OCI-LY7 (cell line): ENCODE data around the gene MAP4K1. TPM values are rescaled to one million over a fixed set of nuclear protein-coding genes. Genes with fewer than 3 reads are reported as not detected.

Source experiments
- BruUV-seq: library from RNA; stranded (reverse); fragments of 400-500 nt; replicated peaks from 2 replicates; lab custom pipeline; 2021; lab: Mats Ljungman, UMichigan
- CTCF ChIA-PET: fragments of 300-600 bp; sonication (Branson Sonifier 250); formaldehyde crosslinking; loops from one replicate; lab custom pipeline; 2022; ENCODE audit warnings: antibody characterized with exemption; ENCODE audit not compliant: unreplicated experiment; lab: Charles Lee
- POLR2A ChIA-PET: fragments of 300-600 bp; sonication (Branson Sonifier 250); formaldehyde crosslinking; loops from one replicate; lab custom pipeline; 2022; ENCODE audit warnings: antibody characterized with exemption; lab: Charles Lee
- DNase-seq: peaks from one replicate; pipeline ENCODE4 v3.0.0-alpha.2; 2015; ENCODE audit warnings: low spot score
- H2AFZ ChIP-seq: fragments of 200-600 bp; sonication (generic), shearing (Covaris generic); 2 replicates; pipeline ENCODE4 v1.6.1; 2014; ENCODE audit warnings: mild to moderate bottlenecking, antibody characterized with exemption, low read length, moderate library complexity
- H3K27ac ChIP-seq: fragments of 200-600 bp; sonication (generic); 2 replicates; pipeline ENCODE4 v1.5.1; 2014; ENCODE audit warnings: mixed run types, low read depth, mild to moderate bottlenecking, moderate library complexity, low read length, inconsistent platforms; ENCODE audit not compliant: poor library complexity, severe bottlenecking
- H3K36me3 ChIP-seq: fragments of 200-600 bp; sonication (generic); 2 replicates; pipeline ENCODE4 v1.6.1; 2014; ENCODE audit warnings: mild to moderate bottlenecking, antibody characterized with exemption, low read length, moderate library complexity, mixed read lengths; ENCODE audit not compliant: insufficient read depth
- H3K4me1 ChIP-seq: fragments of 200-600 bp; sonication (generic); 2 replicates; pipeline ENCODE4 v1.5.1; 2014; ENCODE audit warnings: mild to moderate bottlenecking, low read length; ENCODE audit not compliant: insufficient read depth, poor library complexity, severe bottlenecking
- H3K4me2 ChIP-seq: fragments of 200-600 bp; sonication (generic); 2 replicates; pipeline ENCODE4 v1.6.1; 2014; ENCODE audit warnings: mild to moderate bottlenecking, low read length
- H3K4me3 ChIP-seq: fragments of 200-600 bp; sonication (generic); 2 replicates; pipeline ENCODE4 v1.5.1; 2014; ENCODE audit warnings: mild to moderate bottlenecking, low read depth, low read length; ENCODE audit not compliant: poor library complexity, severe bottlenecking
- H3K79me2 ChIP-seq: fragments of 200-600 bp; sonication (generic); 2 replicates; pipeline ENCODE4 v1.6.1; 2016; ENCODE audit warnings: low read depth, mild to moderate bottlenecking, low read length, moderate library complexity, mixed read lengths; ENCODE audit not compliant: insufficient read depth
- H3K9me2 ChIP-seq: fragments of 200-600 bp; sonication (generic); 2 replicates; pipeline ENCODE4 v1.6.1; 2016; ENCODE audit warnings: mild to moderate bottlenecking, low read length, mixed read lengths; ENCODE audit not compliant: insufficient read depth
- H3K9me3 ChIP-seq: fragments of 200-600 bp; sonication (generic); 2 replicates; pipeline ENCODE4 v1.6.1; 2014; ENCODE audit warnings: mild to moderate bottlenecking, mixed run types, low read length, mixed read lengths
- H4K20me1 ChIP-seq: fragments of 200-600 bp; sonication (generic); 2 replicates; pipeline ENCODE4 v1.6.1; 2014; ENCODE audit warnings: mild to moderate bottlenecking, antibody characterized with exemption, low read length, moderate library complexity, mixed read lengths; ENCODE audit not compliant: insufficient read depth
- CTCF ChIP-seq: fragments of 200-600 bp; sonication (generic); conservative IDR thresholded peaks from 2 replicates; pipeline ENCODE4 v1.5.1; 2014; ENCODE audit warnings: mild to moderate bottlenecking, antibody characterized with exemption, low read length, moderate library complexity, mixed read lengths
- EZH2phosphoT487 ChIP-seq: fragments of 200-600 bp; sonication (generic); IDR thresholded peaks from 2 replicates; pipeline ENCODE4 v1.6.1; 2018; ENCODE audit warnings: low read depth, borderline replicate concordance, mild to moderate bottlenecking, mixed run types, antibody characterized with exemption, low read length, moderate library complexity, mixed read lengths
- intact Hi-C: fragments of 100-400 bp; cut with micrococcal nuclease; formaldehyde crosslinking; loops from one replicate; pipeline ENCODE4 v1.10.0; 2022; ENCODE audit not compliant: unreplicated experiment
- total RNA-seq, 2 experiments: library from RNA; depleted of rRNA in 1 of 2; stranded (reverse); fragments of >200 nt in 1 of 2; shearing (Covaris generic) in 1 of 2; gene quantifications; 2 replicates each; pipeline ENCODE4 v1.2.3, GENCODE V29; 2014 to 2022

Gene MAP4K1
- total RNA-seq, 2 experiments from 2014 or later: 102 to 331 TPM

- H3K9me3 ChIP-seq: no peaks in the 10 kb centered on the region
- TF ChIP-seq EZH2phosphoT487: no peak
- no peak for TF ChIP-seq CTCF
- POLR2A ChIA-PET: interaction anchor here (0.6 to 1.0 kb wide), 3 partner anchors 8 to 204 kb away, joined by 3 to 5 read pairs (median 3); no protein-coding TSS in a partner anchor
- peak overlapping the region; percentile 99 for H3K4me3 ChIP-seq
- peaks cover 21% of the 10 kb centered on the region for H4K20me1 ChIP-seq
- peaks cover 16% of the 10 kb centered on the region for H3K36me3 ChIP-seq
- peaks cover 18% of the 10 kb centered on the region for H3K4me1 ChIP-seq
- H3K9me2 ChIP-seq: no peaks in the 10 kb centered on the region
- CTCF ChIA-PET: interaction anchor here (0.6 kb wide), 1 partner anchor 57 kb away, joined by 4 read pairs; no protein-coding TSS in a partner anchor
- DNase-seq: no peak
- no peak overlapping the region for H3K27ac ChIP-seq
- peaks cover 62% of the 10 kb centered on the region for H3K79me2 ChIP-seq
- intact Hi-C loops: no loop called here
- no peak overlapping the region for H2AFZ ChIP-seq
- no TSS peak for BruUV-seq
- peak overlapping the region; percentile 95 for H3K4me2 ChIP-seq
These were observed 31.8 kb upstream of the MAP4K1 start for GRCh38 chr19:38649305-38650171.

- POLR2A ChIA-PET: interaction anchor here (0.6 to 1.4 kb wide), 5 partner anchors 8 to 31 kb away, joined by 3 to 4 read pairs (median 3); partner anchors contain the start of gene MAP4K1
- DNase-seq: no peak
- CTCF ChIA-PET: interaction anchor here (0.6 kb wide), 1 partner anchor 56 kb away, joined by 4 read pairs; no protein-coding TSS in a partner anchor
- Histone ChIP-seq H4K20me1 (peaks cover 21% of the 10 kb centered on the region), H3K79me2 (peaks cover 56% of the 10 kb centered on the region), H2AFZ (no peak overlapping the region), H3K4me2 (peak overlapping the region; percentile 95), H3K4me3 (peak overlapping the region; percentile 99), H3K9me3 (no peaks in the 10 kb centered on the region), H3K36me3 (peaks cover 9% of the 10 kb centered on the region; the same call in 1 of the 2 replicates), H3K9me2 (no peaks in the 10 kb centered on the region), H3K4me1 (peaks cover 18% of the 10 kb centered on the region), H3K27ac (no peak overlapping the region)
- intact Hi-C loops: no loop called here
- BruUV-seq: no TSS peak
- no peak for TF ChIP-seq EZH2phosphoT487
- TF ChIP-seq CTCF: no peak
These were observed 31.1 kb upstream of the MAP4K1 start for GRCh38 chr19:38648769-38649304.
